K562 (cell line): ENCODE measurements around the gene CHRDL1. TPM values are rescaled to one million over a fixed set of nuclear protein-coding genes. Genes with fewer than 3 reads are reported as not detected.

Experiments
- ATAC-seq: fragments of 200-7000 bp; cut with Tn5 transposase; 3 replicates; pipeline ENCODE4 v1.9.1; 2020; ENCODE audit warnings: moderate library complexity
- BruUV-seq: library from RNA; stranded (reverse); fragments of 400-500 nt; replicated peaks from 2 replicates; lab custom pipeline; 2021; lab: Mats Ljungman, UMichigan
- CTCF ChIA-PET: fragments of 300-600 bp; formaldehyde crosslinking; extraction: SDS; loops from one replicate; lab custom pipeline; 2021; ENCODE audit warnings: low intra/inter-chr PET ratio; lab: Yijun Ruan, JAX
- POLR2A ChIA-PET: fragments of 300-600, 350-650 bp; sonication (Branson Sonifier 250); formaldehyde crosslinking; extraction: SDS; loops from one replicate; lab custom pipeline; 2021; ENCODE audit warnings: antibody characterized with exemption, inconsistent platforms; lab: Yijun Ruan, JAX
- DNase-seq, 4 experiments: peaks; one replicate each; pipeline versions ENCODE4 v3.0.0 to v3.0.0-alpha.2; 2011 to 2018; ENCODE audit warnings: low spot score in 3 of 4, mixed read lengths in 3 of 4; ENCODE audit errors: extremely low read depth in 1 of 4
- FAIRE-seq: peaks from 2 replicates; lab custom pipeline; 2011; peaks lifted over from hg19 to GRCh38; lab: Jason Lieb, UNC
- H2AFZ ChIP-seq: 2 replicates; pipeline ENCODE4 v1.6.0; 2011; ENCODE audit warnings: low read depth, low read length, control low read depth, inconsistent platforms
- H3K27ac ChIP-seq: fragments of 200-600 bp; 3 replicates; pipeline ENCODE4 v1.8.0; 2011; ENCODE audit warnings: low read depth, mild to moderate bottlenecking, control low read depth, inconsistent platforms, low read length, moderate library complexity, mixed read lengths; ENCODE audit errors: extremely low read depth
- H3K27me3 ChIP-seq, 2 experiments: fragments of 300-600 bp in 1 of 2; 2 replicates in 1 of 2; 3 replicates in 1 of 2; pipeline versions ENCODE4 v1.6.0 to v1.8.0; 2011; ENCODE audit warnings: inconsistent platforms in 2 of 2, low read length in 2 of 2, mild to moderate bottlenecking in 1 of 2, mixed read lengths in 1 of 2, moderate library complexity in 1 of 2; ENCODE audit not compliant: control insufficient read depth in 2 of 2, insufficient read depth in 2 of 2
- H3K36me3 ChIP-seq: fragments of 300-600 bp; 3 replicates; pipeline ENCODE4 v1.8.0; 2011; ENCODE audit warnings: mild to moderate bottlenecking, low read length, inconsistent platforms; ENCODE audit not compliant: control insufficient read depth, insufficient read depth
- H3K4me1 ChIP-seq, 2 experiments: fragments of 200-600 bp in 1 of 2; replicated peaks in 1 of 2; 2 replicates in 1 of 2; 3 replicates in 1 of 2; pipeline versions ENCODE4 v1.5.1 to v1.8.0; 2011; ENCODE audit warnings: inconsistent platforms in 2 of 2, low read length in 2 of 2, mild to moderate bottlenecking in 1 of 2, mixed read lengths in 1 of 2, moderate library complexity in 1 of 2; ENCODE audit not compliant: control insufficient read depth in 2 of 2, insufficient read depth in 2 of 2
- H3K4me2 ChIP-seq: 2 replicates; pipeline ENCODE4 v1.6.1; 2011; ENCODE audit warnings: low read length, control low read depth, inconsistent platforms, mixed read lengths; ENCODE audit not compliant: insufficient read depth
- H3K4me3 ChIP-seq: fragments of 200-600 bp; sonication (generic), shearing (Covaris generic); 2 replicates; pipeline ENCODE4 v1.5.1; 2016; ENCODE audit warnings: control low read depth, inconsistent platforms
- H3K79me2 ChIP-seq: fragments of 200-600 bp; 3 replicates; pipeline ENCODE4 v1.8.0; 2011; ENCODE audit warnings: low read length, inconsistent platforms; ENCODE audit not compliant: control insufficient read depth, insufficient read depth
- H3K9ac ChIP-seq, 2 experiments: 2 replicates each; pipeline versions ENCODE4 v1.6.0 to v1.6.1; 2011; ENCODE audit warnings: low read depth in 2 of 2, low read length in 2 of 2, control low read depth in 1 of 2, inconsistent platforms in 1 of 2, mild to moderate bottlenecking in 1 of 2, mixed read lengths in 1 of 2; ENCODE audit not compliant: insufficient read depth in 1 of 2
- H3K9me1 ChIP-seq: one replicate; pipeline ENCODE4 v1.6.0; 2011; ENCODE audit warnings: inconsistent platforms, mild to moderate bottlenecking, low read length, moderate library complexity; ENCODE audit not compliant: control insufficient read depth, insufficient read depth
- H3K9me3 ChIP-seq: replicated peaks from 2 replicates; pipeline ENCODE4 v1.5.1; 2011; ENCODE audit warnings: low read depth, low read length, inconsistent platforms; ENCODE audit not compliant: control insufficient read depth, insufficient read depth
- H4K20me1 ChIP-seq: replicated peaks from 2 replicates; pipeline ENCODE4 v1.6.1; 2011; ENCODE audit warnings: low read length, inconsistent platforms, mixed read lengths; ENCODE audit not compliant: control insufficient read depth, insufficient read depth
- CHD4 ChIP-seq: fragments of 200-600 bp; sonication (generic); IDR thresholded peaks from 3 replicates; pipeline ENCODE4 v1.6.1; 2012; ENCODE audit warnings: low read depth, mild to moderate bottlenecking, mixed read lengths, low read length, inconsistent platforms; ENCODE audit not compliant: insufficient read depth, insufficient replicate concordance, poor library complexity, severe bottlenecking
- FOXJ2 ChIP-seq: fragments of 200-800 bp; sonication (Bioruptor generic); IDR thresholded peaks from 2 replicates; pipeline ENCODE4 v1.6.1; 2016; ENCODE audit warnings: missing genetic modification characterization, missing compliant biosample characterization
- NR4A1 ChIP-seq, 2 experiments: fragments of 250-450 bp in 1 of 2; fragments of 450-650 bp in 1 of 2; sonication (Bioruptor Pico) in 1 of 2; IDR thresholded peaks; 2 replicates each; pipeline versions ENCODE4 v1.4.0 to v1.6.1; 2016 to 2020; ENCODE audit warnings: mild to moderate bottlenecking in 2 of 2, missing compliant biosample characterization in 1 of 2, missing genetic modification characterization in 1 of 2, moderate library complexity in 1 of 2
- PHF20 ChIP-seq: fragments of 450-650 bp; IDR thresholded peaks from 2 replicates; pipeline ENCODE4 v1.6.1; 2018; ENCODE audit not compliant: partially characterized antibody
- POLR2AphosphoS5 ChIP-seq: IDR thresholded peaks from 2 replicates; pipeline ENCODE4 v1.6.1; 2011; ENCODE audit warnings: mild to moderate bottlenecking, low read depth, low read length, moderate library complexity; ENCODE audit not compliant: control insufficient read depth, insufficient read depth
- POLR3A ChIP-seq: IDR thresholded peaks from 2 replicates; pipeline ENCODE4 v1.6.1; 2011; ENCODE audit warnings: borderline replicate concordance, mild to moderate bottlenecking, moderate library complexity; ENCODE audit not compliant: insufficient read length, insufficient read depth; ENCODE audit errors: extremely low read depth
- TBL1XR1 ChIP-seq, 2 experiments: IDR thresholded peaks; 2 replicates each; pipeline ENCODE4 v1.6.1; 2012; ENCODE audit warnings: improper control_type of control experiment in 2 of 2, low read length in 2 of 2, mild to moderate bottlenecking in 1 of 2
- TRIM24 ChIP-seq, 2 experiments: fragments of 450-650 bp; IDR thresholded peaks; 2 replicates each; pipeline ENCODE4 v1.6.1; 2016
- USF1 ChIP-seq: sonication (generic); formaldehyde crosslinking; IDR thresholded peaks from 2 replicates; pipeline ENCODE4 v1.9.0; 2022; ENCODE audit warnings: mild to moderate bottlenecking, missing genetic modification reagents
- ZNF121 ChIP-seq: sonication (generic); formaldehyde crosslinking; conservative IDR thresholded peaks from 2 replicates; pipeline ENCODE4 v1.8.0; 2022; ENCODE audit warnings: missing genetic modification reagents
- WGBS: fragments of 100-300 bp; shearing (Covaris generic); methylation state at CpG from one replicate; pipeline ENCODE4 v1.1.6; 2016; ENCODE audit warnings: low coverage, mixed read lengths; ENCODE audit not compliant: insufficient coverage; ENCODE audit errors: missing lambda C conversion rate; 5-methylcytosine and 5-hydroxymethylcytosine counted together
- in situ Hi-C: fragments of 300-500 bp; cut with MboI; formaldehyde crosslinking; loops from 4 replicates; pipeline ENCODE4 v1.15.0; 2018; ENCODE audit warnings: inconsistent platforms, mixed read lengths
- intact Hi-C: fragments of 100-400 bp; cut with micrococcal nuclease; formaldehyde crosslinking; loops from 2 replicates; pipeline ENCODE4 v1.14.2; 2022
- polyA plus RNA-seq, 8 experiments: library from polyadenylated mRNA; depleted of rRNA in 4 of 8; stranded (reverse) in 5 of 8; unstranded in 3 of 8; fragments of >200 nt; fragmentation: Nextera tagmentation in 2 of 8; fragmentation: Illumina TruSeq in 1 of 8; extraction: Ambion mirVana in 2 of 8; extraction: Trizol in 1 of 8; gene quantifications; 2 replicates each; pipeline versions ENCODE4 v1.2.1 to v1.2.3, GENCODE V29; 2011 to 2014; ENCODE audit warnings: inconsistent platforms in 1 of 8, missing spikeins in 1 of 8
- total RNA-seq, 7 experiments: library from RNA; depleted of rRNA in 6 of 7; stranded (reverse); fragments of >200 nt in 6 of 7; fragmentation: Illumina TruSeq in 2 of 7; extraction: Trizol in 2 of 7; gene quantifications; 2 replicates each; pipeline versions ENCODE4 v1.2.1 to v1.2.3, GENCODE V29; 2011 to 2021; ENCODE audit warnings: low replicate concordance in 1 of 7

CHRDL1 gene
- total and polyA plus RNA-seq, 9 of the 15 experiments (the other 6 are each of a cell fraction or from before 2014, with no cell fraction given), result not detected

- H3K27ac ChIP-seq, result no peak overlapping the region
- H3K79me2 ChIP-seq, result no peaks in the 10 kb centered on the region
- H4K20me1 ChIP-seq, result no peaks in the 10 kb centered on the region
- no peak for ATAC-seq
- no peak for DNase-seq
- H3K4me3 ChIP-seq, result no peak overlapping the region
- H3K27me3 ChIP-seq, result no peaks in the 10 kb centered on the region
- H3K9me1 ChIP-seq, result no peaks in the 10 kb centered on the region
- ChIA-PET POLR2A (interaction anchor here (0.6 to 0.7 kb wide), 2 partner anchors 32 to 580 kb away, joined by 3 read pairs; no protein-coding TSS in a partner anchor), CTCF (no interaction called here)
- TF ChIP-seq POLR2AphosphoS5, result no peak
- TF ChIP-seq TBL1XR1 (IDR thresholded peaks at IDR 0.05; ENCODE audit: low read length in 2 of 2), result no peak
- no peak for TF ChIP-seq CHD4
- no peak for TF ChIP-seq TRIM24 (IDR thresholded peaks at IDR 0.05)
- no peak for TF ChIP-seq FOXJ2 (tag)
- no peak for TF ChIP-seq PHF20
- no peak for TF ChIP-seq USF1 (CRISPR knock-in tag)
- no peak for TF ChIP-seq NR4A1 (CRISPR knock-in tag; IDR thresholded peaks at IDR 0.05)
- TF ChIP-seq NR4A1 (tag; IDR thresholded peaks at IDR 0.05), result no peak
- TF ChIP-seq POLR3A, result no peak
- no peak for TF ChIP-seq ZNF121
- no peak overlapping the region for H3K9ac ChIP-seq
- H3K4me1 ChIP-seq, result no peaks in the 10 kb centered on the region
- no peak for FAIRE-seq
- no peak overlapping the region for H3K4me2 ChIP-seq
- in situ Hi-C loops (no loop called here), intact Hi-C loops (no loop called here)
- no peaks in the 10 kb centered on the region for H3K9me3 ChIP-seq
- BruUV-seq, result no TSS peak
- H3K36me3 ChIP-seq, result no peaks in the 10 kb centered on the region
- no peak overlapping the region for H2AFZ ChIP-seq
- WGBS, result 3% methylated on average over 3 of the region's 3 CpGs
Observed at GRCh38 chrX:110755611-110756010, 40.0 kb downstream of the CHRDL1 start.
